Measurements from ENCODE around the gene SWSAP1. TPM values are rescaled to one million over a fixed set of nuclear protein-coding genes. Genes with fewer than 3 reads are reported as not detected.

The SWSAP1 gene
- 1 to 10 TPM; 3.0 to 4.6 TPM for total RNA-seq

- Histone ChIP-seq H3K4me3 (peak within 1 kb of the TSS; percentile 61), H3K27ac (peak within 1 kb of the TSS; percentile 95), H3K27me3 (no peaks in the 10 kb centered on the region), H3K9me3 (no peaks in the 10 kb centered on the region), H3K4me1 (peaks cover 6% of the 10 kb centered on the region), H3K36me3 (no peaks in the 10 kb centered on the region), H3K9ac (ENCODE audit: low read depth in 2 of 2, low read length in 2 of 2) (peak within 1 kb of the TSS; percentile 73 to 95)
- no peak for TF ChIP-seq CTCF (IDR thresholded peaks at IDR 0.05)
- peak; percentile 98 for DNase-seq
- intact Hi-C loops (cut with DNase I): no loop called here
These were observed at the start of gene SWSAP1 for GRCh38 chr19:11374433-11375142. Gene SWSAP1, plus strand, starts transcription at chr19:11374666. Its CDS starts 15 bp downstream, at chr19:11374681.

- H3K27ac ChIP-seq: peak overlapping the region; percentile 27
- H3K27me3 ChIP-seq: no peaks in the 10 kb centered on the region
- DNase-seq: no peak
- no peaks in the 10 kb centered on the region for H3K9me3 ChIP-seq
- H3K36me3 ChIP-seq: no peaks in the 10 kb centered on the region
- no peak for TF ChIP-seq CTCF (IDR thresholded peaks at IDR 0.05)
- intact Hi-C loops (cut with DNase I): no loop called here
- H3K9ac ChIP-seq (ENCODE audit: low read depth in 2 of 2, low read length in 2 of 2): peak overlapping the region; percentile 30 to 51
- H3K4me1 ChIP-seq: no peaks in the 10 kb centered on the region
- H3K4me3 ChIP-seq: no peak overlapping the region
These were observed 49.6 kb upstream of the SWSAP1 start for GRCh38 chr19:11324748-11325389.

GRCh38 chr19:11325544-11325943 lies 48.9 kb upstream of the SWSAP1 start:
- no peak overlapping the region for H3K27ac ChIP-seq

GRCh38 chr19:11330127-11330526 lies 44.3 kb upstream of the SWSAP1 start:
- DNase-seq: no peak
- no peaks in the 10 kb centered on the region for H3K4me1 ChIP-seq
- no peak overlapping the region for H3K4me3 ChIP-seq
- intact Hi-C loops (cut with DNase I): no loop called here
- H3K27me3 ChIP-seq: no peaks in the 10 kb centered on the region
- H3K9ac ChIP-seq (ENCODE audit: low read depth in 2 of 2, low read length in 2 of 2): no peak overlapping the region
- H3K27ac ChIP-seq: no peak overlapping the region
- TF ChIP-seq CTCF (IDR thresholded peaks at IDR 0.05): no peak
- H3K36me3 ChIP-seq: no peaks in the 10 kb centered on the region
- H3K9me3 ChIP-seq: no peaks in the 10 kb centered on the region

More at GRCh38 chr19:11325544-11325943, 48.9 kb upstream of the SWSAP1 start:
- Histone ChIP-seq H3K36me3 (no peaks in the 10 kb centered on the region), H3K9ac (ENCODE audit: low read depth in 2 of 2, low read length in 2 of 2) (no peak overlapping the region), H3K27me3 (no peaks in the 10 kb centered on the region), H3K9me3 (no peaks in the 10 kb centered on the region), H3K4me1 (no peaks in the 10 kb centered on the region), H3K4me3 (no peak overlapping the region)
- TF ChIP-seq CTCF (IDR thresholded peaks at IDR 0.05): no peak
- DNase-seq: no peak
- intact Hi-C loops (cut with DNase I): no loop called here

- H3K4me3 ChIP-seq: no peak overlapping the region
- intact Hi-C loops (cut with DNase I): no loop called here
- H3K4me1 ChIP-seq: no peaks in the 10 kb centered on the region
- no peak for DNase-seq
- H3K9me3 ChIP-seq: no peaks in the 10 kb centered on the region
- H3K9ac ChIP-seq (ENCODE audit: low read depth in 2 of 2, low read length in 2 of 2): no peak overlapping the region
- no peaks in the 10 kb centered on the region for H3K27me3 ChIP-seq
- no peaks in the 10 kb centered on the region for H3K36me3 ChIP-seq
- no peak for TF ChIP-seq CTCF (IDR thresholded peaks at IDR 0.05)
- H3K27ac ChIP-seq: no peak overlapping the region
These were observed 43.0 kb upstream of the SWSAP1 start for GRCh38 chr19:11331502-11331901.
